Activated naive CD4-positive, alpha-beta T cell treated with Interleukin-2 at 50 U/mL for 16 hours (primary cell): ENCODE results near the gene TTC31.

ENCODE experiments used
- DNase-seq: peaks from one replicate; pipeline ENCODE4 v3.0.0-alpha.2; 2020

The TTC31 gene

GRCh38 chr2:74505448-74506246 is 22.8 kb downstream of the TTC31 start:
- DNase-seq = no peak

- peak; percentile 99 for DNase-seq
Measured at GRCh38 chr2:74507145-74507925, 24.5 kb downstream of the TTC31 start, which contains the start of gene PCGF1. TSS of gene PCGF1 (minus strand) at chr2:74507695. CDS start at chr2:74507668, 27 bp downstream.

GRCh38 chr2:74507926-74508520 is 25.1 kb downstream of the TTC31 start:
- peak; percentile 18 for DNase-seq

- DNase-seq = no peak
Measured at GRCh38 chr2:74510272-74510671, 27.4 kb downstream of the TTC31 start.

- DNase-seq = no peak
Measured at GRCh38 chr2:74511104-74511989, 28.5 kb downstream of the TTC31 start.

- DNase-seq = no peak
Measured at GRCh38 chr2:74512744-74513604, 30.1 kb downstream of the TTC31 start.

- peak; percentile 36 for DNase-seq
Measured at GRCh38 chr2:74513605-74514367, 30.9 kb downstream of the TTC31 start.

- DNase-seq = no peak
Measured at GRCh38 chr2:74514368-74515270, 31.7 kb downstream of the TTC31 start, which contains the start of gene TLX2. TSS of gene TLX2 (plus strand) at chr2:74514450. CDS start at chr2:74514807, 357 bp downstream.

GRCh38 chr2:74515271-74515980 is 32.5 kb downstream of the TTC31 start:
- no peak for DNase-seq

- peak; percentile 83 for DNase-seq
Measured at GRCh38 chr2:74515981-74516633, 33.2 kb downstream of the TTC31 start.

- DNase-seq = no peak
Measured at GRCh38 chr2:74516650-74517049, 33.8 kb downstream of the TTC31 start.

GRCh38 chr2:74522516-74522915 is 39.6 kb downstream of the TTC31 start:
- no peak for DNase-seq

- no peak for DNase-seq
Measured at GRCh38 chr2:74524005-74524404, 41.1 kb downstream of the TTC31 start.

GRCh38 chr2:74524955-74525716 is 42.3 kb downstream of the TTC31 start:
- DNase-seq = no peak

- DNase-seq = no peak
Measured at GRCh38 chr2:74525717-74526648, 43.1 kb downstream of the TTC31 start, which contains the start of gene DQX1. TSS of gene DQX1 (minus strand) at chr2:74526231. CDS start at chr2:74525729, 502 bp downstream.

GRCh38 chr2:74526649-74527230 is 43.9 kb downstream of the TTC31 start:
- DNase-seq = no peak
